ENCODE data around the gene STK38L. TPM values are rescaled to one million over a fixed set of nuclear protein-coding genes. Genes with fewer than 3 reads are reported as not detected.

STK38L gene
- total and polyA plus RNA-seq, 10 of the 15 experiments (the other 5 are each of a cell fraction or from before 2014, with no cell fraction given), result 43.0 to 154 (median 115) TPM

DNA sequence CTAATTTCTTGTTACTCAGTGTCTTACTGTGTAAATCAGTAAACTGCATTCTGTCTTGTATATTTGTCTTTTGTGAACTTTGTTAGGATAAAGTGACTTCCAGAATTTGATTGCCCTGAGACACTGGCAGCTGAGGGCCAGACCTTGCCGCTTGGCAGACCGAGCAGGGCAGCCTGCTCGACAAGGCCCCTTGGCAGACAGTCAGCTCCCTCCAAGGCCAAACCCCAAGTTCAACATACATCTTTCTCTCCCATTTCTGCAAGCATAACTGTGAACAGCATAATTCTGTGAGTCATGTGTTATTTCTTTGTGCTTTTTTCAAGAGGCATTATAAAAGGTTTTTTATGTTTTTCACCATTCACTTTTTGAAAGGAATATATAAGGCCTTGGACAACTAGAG is 49.4 kb downstream of the STK38L start:
- SMC1A ChIA-PET (ENCODE audit: uncharacterized antibody, unreplicated experiment), result interaction anchor here (0.9 to 7.4 kb wide), 4 partner anchors 10 to 102 kb away, joined by 3 to 113 read pairs (median 3); no protein-coding TSS in a partner anchor
- in situ Hi-C loops (cut with MboI), result no loop called here
- WGBS (ENCODE audit: insufficient coverage, insufficient replicate concordance, low lambda C conversion rate, missing lambda C conversion rate), result 98% methylated on average over 3 of the region's 3 CpGs

More for the DNA sequence above, 49.4 kb downstream of the STK38L start:
- no peak overlapping the region for H2AFZ ChIP-seq (ENCODE audit: control insufficient read depth, low read depth, low read length)
- no peaks in the 10 kb centered on the region for H3K27me3 ChIP-seq (replicated peaks in 1 of 2; ENCODE audit: control insufficient read depth in 2 of 2, insufficient read depth in 2 of 2, low read length in 1 of 2)
- ChIA-PET POLR2A (no interaction called here), CTCF (interaction anchor here (1.8 kb wide), 1 partner anchor 12 kb away, joined by 10 read pairs; no protein-coding TSS in a partner anchor), RAD21 (ENCODE audit: unreplicated experiment) (interaction anchor here (1.5 to 4.3 kb wide), 2 partner anchors 12 to 92 kb away, joined by 4 to 32 read pairs; no protein-coding TSS in a partner anchor)
- TF ChIP-seq, protein P1, sequence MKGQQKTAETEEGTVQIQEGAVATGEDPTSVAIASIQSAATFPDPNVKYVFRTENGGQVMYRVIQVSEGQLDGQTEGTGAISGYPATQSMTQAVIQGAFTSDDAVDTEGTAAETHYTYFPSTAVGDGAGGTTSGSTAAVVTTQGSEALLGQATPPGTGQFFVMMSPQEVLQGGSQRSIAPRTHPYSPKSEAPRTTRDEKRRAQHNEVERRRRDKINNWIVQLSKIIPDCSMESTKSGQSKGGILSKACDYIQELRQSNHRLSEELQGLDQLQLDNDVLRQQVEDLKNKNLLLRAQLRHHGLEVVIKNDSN (IDR thresholded peaks at IDR 0.05; ENCODE audit: borderline replicate concordance, extremely low read length, insufficient read depth, low read depth, low read length), result no peak
- TF ChIP-seq POLR2A (IDR thresholded peaks at IDR 0.05; ENCODE audit: low read depth, low read length), result no peak
- TF ChIP-seq RAD21 (IDR thresholded peaks at IDR 0.05; ENCODE audit: insufficient read depth, low read depth, low read length), result no peak
- TF ChIP-seq HCFC1 (IDR thresholded peaks at IDR 0.05; ENCODE audit: low read length), result no peak
- no peak for TF ChIP-seq ESRRA (IDR thresholded peaks at IDR 0.05; ENCODE audit: low read length)
- no peak for TF ChIP-seq SREBF1 (IDR thresholded peaks at IDR 0.05; ENCODE audit: low read length)
- TF ChIP-seq, protein P2, sequence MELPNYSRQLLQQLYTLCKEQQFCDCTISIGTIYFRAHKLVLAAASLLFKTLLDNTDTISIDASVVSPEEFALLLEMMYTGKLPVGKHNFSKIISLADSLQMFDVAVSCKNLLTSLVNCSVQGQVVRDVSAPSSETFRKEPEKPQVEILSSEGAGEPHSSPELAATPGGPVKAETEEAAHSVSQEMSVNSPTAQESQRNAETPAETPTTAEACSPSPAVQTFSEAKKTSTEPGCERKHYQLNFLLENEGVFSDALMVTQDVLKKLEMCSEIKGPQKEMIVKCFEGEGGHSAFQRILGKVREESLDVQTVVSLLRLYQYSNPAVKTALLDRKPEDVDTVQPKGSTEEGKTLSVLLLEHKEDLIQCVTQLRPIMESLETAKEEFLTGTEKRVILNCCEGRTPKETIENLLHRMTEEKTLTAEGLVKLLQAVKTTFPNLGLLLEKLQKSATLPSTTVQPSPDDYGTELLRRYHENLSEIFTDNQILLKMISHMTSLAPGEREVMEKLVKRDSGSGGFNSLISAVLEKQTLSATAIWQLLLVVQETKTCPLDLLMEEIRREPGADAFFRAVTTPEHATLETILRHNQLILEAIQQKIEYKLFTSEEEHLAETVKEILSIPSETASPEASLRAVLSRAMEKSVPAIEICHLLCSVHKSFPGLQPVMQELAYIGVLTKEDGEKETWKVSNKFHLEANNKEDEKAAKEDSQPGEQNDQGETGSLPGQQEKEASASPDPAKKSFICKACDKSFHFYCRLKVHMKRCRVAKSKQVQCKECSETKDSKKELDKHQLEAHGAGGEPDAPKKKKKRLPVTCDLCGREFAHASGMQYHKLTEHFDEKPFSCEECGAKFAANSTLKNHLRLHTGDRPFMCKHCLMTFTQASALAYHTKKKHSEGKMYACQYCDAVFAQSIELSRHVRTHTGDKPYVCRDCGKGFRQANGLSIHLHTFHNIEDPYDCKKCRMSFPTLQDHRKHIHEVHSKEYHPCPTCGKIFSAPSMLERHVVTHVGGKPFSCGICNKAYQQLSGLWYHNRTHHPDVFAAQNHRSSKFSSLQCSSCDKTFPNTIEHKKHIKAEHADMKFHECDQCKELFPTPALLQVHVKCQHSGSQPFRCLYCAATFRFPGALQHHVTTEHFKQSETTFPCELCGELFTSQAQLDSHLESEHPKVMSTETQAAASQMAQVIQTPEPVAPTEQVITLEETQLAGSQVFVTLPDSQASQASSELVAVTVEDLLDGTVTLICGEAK (IDR thresholded peaks at IDR 0.05; ENCODE audit: borderline replicate concordance), result no peak
- no peak for TF ChIP-seq PML (IDR thresholded peaks at IDR 0.05; ENCODE audit: low read length)
- TF ChIP-seq MTA2 (IDR thresholded peaks at IDR 0.05; ENCODE audit: low read depth), result no peak
- TF ChIP-seq IRF4 (IDR thresholded peaks at IDR 0.05; ENCODE audit: low read depth, low read length), result no peak
- TF ChIP-seq POLR2AphosphoS5 (IDR thresholded peaks at IDR 0.05; ENCODE audit: low read length), result no peak
- TF ChIP-seq ZZZ3 (IDR thresholded peaks at IDR 0.05; ENCODE audit: control insufficient read depth, insufficient read length, low read depth), result no peak
- TF ChIP-seq POLR2AphosphoS2 (IDR thresholded peaks at IDR 0.05; ENCODE audit: low read depth, low read length), result no peak
- no peak for TF ChIP-seq FOS (IDR thresholded peaks at IDR 0.05; ENCODE audit: borderline replicate concordance, extremely low read depth, insufficient read length)
- no peak for TF ChIP-seq TCF7 (IDR thresholded peaks at IDR 0.05; ENCODE audit: borderline replicate concordance)
- no peak for TF ChIP-seq BCL11A (IDR thresholded peaks at IDR 0.05; ENCODE audit: low read depth, low read length)
- TF ChIP-seq ZBED1 (IDR thresholded peaks at IDR 0.05; ENCODE audit: borderline replicate concordance), result no peak
- TF ChIP-seq MEF2B (IDR thresholded peaks at IDR 0.05; ENCODE audit: partially characterized antibody, poor library complexity, severe bottlenecking), result no peak
- TF ChIP-seq TARDBP (IDR thresholded peaks at IDR 0.05; ENCODE audit: borderline replicate concordance), result no peak
- no peak for TF ChIP-seq EED (IDR thresholded peaks at IDR 0.05; ENCODE audit: low read depth)
- no peak for FAIRE-seq
- H3K9ac ChIP-seq (ENCODE audit: control insufficient read depth, insufficient read depth, low read length), result no peak overlapping the region
- no peak overlapping the region for H3K4me3 ChIP-seq
- no peak overlapping the region for H3K4me2 ChIP-seq (ENCODE audit: control insufficient read depth, insufficient read depth)
- DNase-seq (ENCODE audit: low read depth, low spot score), result no peak
- no TSS peak for BruUV-seq (replicated peaks)
- no peak overlapping the region for H3K27ac ChIP-seq (ENCODE audit: control insufficient read depth, insufficient read depth)
- peaks cover 2 to 3% of the 10 kb centered on the region in 2 experiments; a peak in 3 of 4 replicates for H3K36me3 ChIP-seq (ENCODE audit: control insufficient read depth in 2 of 2, insufficient read depth in 2 of 2, low read length in 1 of 2)
- no peaks in the 10 kb centered on the region for H4K20me1 ChIP-seq (ENCODE audit: control insufficient read depth, insufficient read depth)
- intact Hi-C loops (cut with micrococcal nuclease; ENCODE audit: unreplicated experiment), result no loop called here
- ATAC-seq, result no peak
- peaks cover 72% of the 10 kb centered on the region for H3K79me2 ChIP-seq (ENCODE audit: control insufficient read depth, insufficient read depth, low read length)
- H3K9me3 ChIP-seq (replicated peaks; ENCODE audit: control insufficient read depth, insufficient read depth, low read length), result 0 out of 3 replicates have a peak, but pooled peaks cover under 1% of the 10 kb centered on the region
- H3K4me1 ChIP-seq (ENCODE audit: control insufficient read depth, insufficient read depth, low read length), result peaks cover 18% of the 10 kb centered on the region

Data from GM12878 (cell line).